ENCODE measurements around the gene SLC10A7. TPM values are rescaled to one million over a fixed set of nuclear protein-coding genes. Genes with fewer than 3 reads are reported as not detected.

The SLC10A7 gene
- total RNA-seq, 1 experiment from 2014 or later = 3.9 TPM

GRCh38 chr4:146343776-146344175 lies 178.0 kb downstream of the SLC10A7 start:
- WGBS (ENCODE audit: extremely low coverage, insufficient read length, low lambda C conversion rate) = no CpG with 5 or more reads among the region's 3 CpGs
- Histone ChIP-seq H4K8ac (replicated peaks; ENCODE audit: insufficient read length, low read depth, low read length) (no peak overlapping the region), H2BK15ac (ENCODE audit: low read depth, low read length) (no peak overlapping the region), H3K4me1 (ENCODE audit: insufficient read depth, low read length) (no peaks in the 10 kb centered on the region), H3K23me2 (ENCODE audit: insufficient read length, low read depth, low read length, poor library complexity, severe bottlenecking) (no peaks in the 10 kb centered on the region), H3K4me2 (ENCODE audit: insufficient read depth, insufficient read length, low read length) (no peak overlapping the region), H3K79me2 (ENCODE audit: insufficient read depth, low read length) (no peaks in the 10 kb centered on the region), H3K27me3 (ENCODE audit: insufficient read depth, low read length) (no peaks in the 10 kb centered on the region; the same call in 1 of the 2 replicates), H4K5ac (ENCODE audit: insufficient read length, low read depth, low read length) (no peak overlapping the region), H3K18ac (ENCODE audit: insufficient read length, low read depth, low read length) (no peak overlapping the region), H3K4ac (ENCODE audit: low read depth, low read length) (no peak overlapping the region), H2BK5ac (ENCODE audit: insufficient read length, low read length) (no peak overlapping the region), H3T11ph (ENCODE audit: low read length) (no peak overlapping the region), H3K9ac (ENCODE audit: extremely low read depth, insufficient read length, low read length) (no peak overlapping the region), H3K9me3 (ENCODE audit: control insufficient read depth, low read depth, low read length) (no peaks in the 10 kb centered on the region), H4K20me1 (ENCODE audit: control insufficient read depth, insufficient read depth, insufficient read length) (no peaks in the 10 kb centered on the region), H2BK12ac (ENCODE audit: insufficient read length, low read depth, low read length) (no peak overlapping the region), H4K91ac (ENCODE audit: insufficient read length, low read depth, low read length) (no peak overlapping the region), H2AK5ac (ENCODE audit: insufficient read length, low read length) (no peak overlapping the region), H2AFZ (ENCODE audit: low read length) (no peak overlapping the region), H3K79me1 (ENCODE audit: insufficient read depth, low read depth, low read length, poor library complexity, severe bottlenecking) (no peaks in the 10 kb centered on the region), H3K56ac (ENCODE audit: insufficient read length, low read depth, low read length) (no peak overlapping the region), H2BK120ac (ENCODE audit: low read depth, low read length, poor library complexity, severe bottlenecking) (no peak overlapping the region), H2BK20ac (ENCODE audit: low read depth, low read length, poor library complexity, severe bottlenecking) (no peak overlapping the region), H3K14ac (ENCODE audit: insufficient read depth, low read length) (no peak overlapping the region), H3K27ac (ENCODE audit: insufficient read length, low read depth, low read length) (no peak overlapping the region), H3K23ac (ENCODE audit: insufficient read length, low read depth, low read length) (no peak overlapping the region)
- no peak overlapping the region for H3K4me3 Mint-ChIP-seq
- H3K36me3 Mint-ChIP-seq (ENCODE audit: insufficient read depth in 1 of 3, low read depth in 3 of 3) = no peaks in the 10 kb centered on the region
- H3K27me3 Mint-ChIP-seq (ENCODE audit: low read depth) = peaks cover 4% of the 10 kb centered on the region
- DNase-seq = no peak
- no peak for TF ChIP-seq CTCF (conservative IDR thresholded peaks at IDR 0.05)
- no peaks in the 10 kb centered on the region for H3K4me1 Mint-ChIP-seq
- no peaks in the 10 kb centered on the region for H3K9me3 Mint-ChIP-seq
- H3K27ac Mint-ChIP-seq = no peak overlapping the region
